ENCODE results near the gene CCDC9B.

CCDC9B gene

GRCh38 chr15:40300771-40301170 lies 40.0 kb downstream of the CCDC9B start:
- H3K4me3 ChIP-seq (ENCODE audit: low read length): no peak overlapping the region
- H3K9me3 ChIP-seq (ENCODE audit: control insufficient read depth, low read length): peaks cover 22% of the 10 kb centered on the region
- no peaks in the 10 kb centered on the region for H3K36me3 ChIP-seq (ENCODE audit: control insufficient read depth, insufficient read depth, low read length, severe bottlenecking)
- H3K27me3 ChIP-seq (replicated peaks; ENCODE audit: control insufficient read depth, insufficient read depth, low read length): peaks cover 64% of the 10 kb centered on the region
- H3K9ac ChIP-seq (ENCODE audit: low read length): no peak overlapping the region
- DNase-seq (ENCODE audit: low read depth): no peak
- H3K4me1 ChIP-seq (ENCODE audit: control insufficient read depth, insufficient read depth, low read length): no peaks in the 10 kb centered on the region

GRCh38 chr15:40300367-40300766 lies 40.4 kb downstream of the CCDC9B start:
- Histone ChIP-seq H3K9me3 (ENCODE audit: control insufficient read depth, low read length) (peaks cover 22% of the 10 kb centered on the region), H3K4me1 (ENCODE audit: control insufficient read depth, insufficient read depth, low read length) (no peaks in the 10 kb centered on the region), H3K9ac (ENCODE audit: low read length) (no peak overlapping the region), H3K4me3 (ENCODE audit: low read length) (no peak overlapping the region), H3K36me3 (ENCODE audit: control insufficient read depth, insufficient read depth, low read length, severe bottlenecking) (no peaks in the 10 kb centered on the region), H3K27me3 (replicated peaks; ENCODE audit: control insufficient read depth, insufficient read depth, low read length) (peaks cover 64% of the 10 kb centered on the region)
- no peak for DNase-seq (ENCODE audit: low read depth)

DNA sequence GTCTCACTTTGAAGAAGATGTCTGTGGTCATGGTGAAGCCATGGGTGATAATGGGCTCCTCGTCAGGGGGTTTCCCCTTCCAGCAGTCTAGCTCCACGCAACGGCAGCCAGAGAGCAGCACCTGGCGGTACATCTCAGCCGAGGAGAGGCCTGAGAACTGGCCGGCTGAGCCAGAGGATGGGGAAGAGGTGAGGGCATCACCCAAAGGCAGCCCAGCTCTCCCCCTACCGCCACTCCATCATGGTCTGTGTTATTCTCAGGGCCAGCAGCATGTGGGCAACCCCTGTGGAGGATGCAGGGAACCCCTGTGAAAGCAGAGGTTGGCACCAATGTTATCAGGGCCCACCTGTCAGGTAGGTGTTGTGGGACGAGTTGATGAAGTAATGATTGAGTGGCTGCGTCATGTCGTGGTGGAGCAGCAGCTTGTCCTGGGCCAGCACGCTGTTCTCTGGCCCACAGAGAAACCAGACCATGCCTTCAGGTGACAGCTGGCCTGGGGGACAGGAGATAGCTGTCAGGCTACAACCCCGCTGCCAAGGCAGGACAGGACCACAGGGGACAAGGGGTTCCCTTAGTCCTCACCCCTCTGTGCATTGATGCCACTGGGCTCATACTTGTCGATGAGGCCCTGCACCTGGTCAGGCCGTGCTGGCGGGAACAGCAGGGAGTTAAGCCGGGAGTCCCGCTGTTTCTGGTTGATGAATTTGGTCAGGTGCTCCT lies 42.4 kb downstream of the CCDC9B start:
- Histone ChIP-seq H3K4me1 (ENCODE audit: control insufficient read depth, insufficient read depth, low read length) (no peaks in the 10 kb centered on the region), H3K27me3 (replicated peaks; ENCODE audit: control insufficient read depth, insufficient read depth, low read length) (peaks cover 68% of the 10 kb centered on the region), H3K36me3 (ENCODE audit: control insufficient read depth, insufficient read depth, low read length, severe bottlenecking) (no peaks in the 10 kb centered on the region), H3K9ac (ENCODE audit: low read length) (no peak overlapping the region), H3K4me3 (ENCODE audit: low read length) (no peak overlapping the region), H3K9me3 (ENCODE audit: control insufficient read depth, low read length) (peaks cover 22% of the 10 kb centered on the region)
- no peak for DNase-seq (ENCODE audit: low read depth)

DNA sequence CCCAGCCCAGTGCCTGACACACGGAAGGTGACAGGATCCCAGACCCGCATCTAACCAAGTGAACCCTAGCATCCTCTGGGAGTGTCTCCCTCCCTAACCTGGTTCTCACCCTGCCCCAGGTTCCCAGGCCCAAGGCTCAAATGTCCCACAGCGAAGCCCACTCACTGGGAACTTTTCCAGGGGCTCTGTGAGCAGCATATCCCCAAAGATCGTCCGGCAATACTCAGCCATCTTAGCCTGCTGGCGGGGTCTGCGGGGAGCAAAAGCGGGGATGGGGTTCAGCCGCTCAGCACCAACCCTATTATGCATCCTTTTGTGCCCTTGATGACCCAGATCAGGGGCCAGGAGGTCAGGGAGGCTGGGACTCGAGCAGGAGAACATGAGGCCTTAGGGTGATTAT lies 43.4 kb downstream of the CCDC9B start:
- Histone ChIP-seq H3K9me3 (ENCODE audit: control insufficient read depth, low read length) (peaks cover 22% of the 10 kb centered on the region), H3K27me3 (replicated peaks; ENCODE audit: control insufficient read depth, insufficient read depth, low read length) (peaks cover 72% of the 10 kb centered on the region), H3K9ac (ENCODE audit: low read length) (no peak overlapping the region), H3K4me3 (ENCODE audit: low read length) (no peak overlapping the region), H3K36me3 (ENCODE audit: control insufficient read depth, insufficient read depth, low read length, severe bottlenecking) (no peaks in the 10 kb centered on the region), H3K4me1 (ENCODE audit: control insufficient read depth, insufficient read depth, low read length) (no peaks in the 10 kb centered on the region)
- DNase-seq (ENCODE audit: low read depth): no peak

GRCh38 chr15:40296561-40297230 lies 44.0 kb downstream of the CCDC9B start:
- Histone ChIP-seq H3K4me3 (ENCODE audit: low read length) (no peak overlapping the region), H3K9me3 (ENCODE audit: control insufficient read depth, low read length) (peaks cover 22% of the 10 kb centered on the region), H3K27me3 (replicated peaks; ENCODE audit: control insufficient read depth, insufficient read depth, low read length) (peaks cover 72% of the 10 kb centered on the region), H3K36me3 (ENCODE audit: control insufficient read depth, insufficient read depth, low read length, severe bottlenecking) (no peaks in the 10 kb centered on the region), H3K4me1 (ENCODE audit: control insufficient read depth, insufficient read depth, low read length) (no peaks in the 10 kb centered on the region), H3K9ac (ENCODE audit: low read length) (no peak overlapping the region)
- no peak for DNase-seq (ENCODE audit: low read depth)

DNA sequence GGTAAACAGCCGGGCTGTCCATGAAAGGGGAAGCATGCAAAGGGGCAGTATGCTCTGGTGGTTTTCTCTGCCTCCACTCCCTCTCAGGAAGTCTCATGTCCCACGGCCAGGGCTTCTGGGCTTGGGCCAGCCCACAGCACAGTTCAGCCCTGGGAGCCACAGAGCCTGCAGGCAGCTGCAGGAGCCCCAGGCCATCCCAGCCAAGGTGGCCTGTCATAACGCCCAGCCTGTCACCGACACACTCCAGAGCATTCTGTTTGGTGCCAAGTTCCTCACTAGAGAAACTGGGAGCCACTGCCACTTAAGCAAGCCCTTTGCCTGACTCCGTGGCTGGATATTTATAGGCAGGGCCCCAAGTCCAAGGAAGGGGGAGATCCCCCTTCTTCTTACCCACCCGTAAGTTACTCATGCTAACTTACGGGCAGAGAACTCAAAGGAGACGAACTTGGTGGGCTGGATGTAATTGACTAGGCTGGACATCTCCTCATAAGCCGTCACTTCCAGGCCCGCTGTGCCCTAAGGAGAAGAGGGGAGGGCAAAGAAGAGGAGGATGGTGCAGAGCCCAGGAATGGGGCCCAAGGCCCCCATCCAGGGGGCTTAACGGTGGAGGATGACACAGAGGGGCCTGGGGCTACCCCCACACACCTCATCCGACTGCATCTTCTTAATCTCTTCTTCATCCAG lies 44.7 kb downstream of the CCDC9B start:
- no peak overlapping the region for H3K9ac ChIP-seq (ENCODE audit: low read length)
- H3K4me1 ChIP-seq (ENCODE audit: control insufficient read depth, insufficient read depth, low read length): no peaks in the 10 kb centered on the region
- H3K36me3 ChIP-seq (ENCODE audit: control insufficient read depth, insufficient read depth, low read length, severe bottlenecking): no peaks in the 10 kb centered on the region
- H3K4me3 ChIP-seq (ENCODE audit: low read length): no peak overlapping the region
- H3K27me3 ChIP-seq (replicated peaks; ENCODE audit: control insufficient read depth, insufficient read depth, low read length): peaks cover 72% of the 10 kb centered on the region
- DNase-seq (ENCODE audit: low read depth): no peak
- H3K9me3 ChIP-seq (ENCODE audit: control insufficient read depth, low read length): peaks cover 22% of the 10 kb centered on the region

GRCh38 chr15:40295297-40295696 lies 45.4 kb downstream of the CCDC9B start:
- no peak overlapping the region for H3K9ac ChIP-seq (ENCODE audit: low read length)
- peaks cover 69% of the 10 kb centered on the region for H3K27me3 ChIP-seq (replicated peaks; ENCODE audit: control insufficient read depth, insufficient read depth, low read length)
- no peaks in the 10 kb centered on the region for H3K4me1 ChIP-seq (ENCODE audit: control insufficient read depth, insufficient read depth, low read length)
- no peak for DNase-seq (ENCODE audit: low read depth)
- no peak overlapping the region for H3K4me3 ChIP-seq (ENCODE audit: low read length)
- H3K36me3 ChIP-seq (ENCODE audit: control insufficient read depth, insufficient read depth, low read length, severe bottlenecking): no peaks in the 10 kb centered on the region
- H3K9me3 ChIP-seq (ENCODE audit: control insufficient read depth, low read length): peaks cover 17% of the 10 kb centered on the region

GRCh38 chr15:40293905-40294895 lies 46.5 kb downstream of the CCDC9B start:
- H3K4me1 ChIP-seq (ENCODE audit: control insufficient read depth, insufficient read depth, low read length): no peaks in the 10 kb centered on the region
- H3K27me3 ChIP-seq (replicated peaks; ENCODE audit: control insufficient read depth, insufficient read depth, low read length): peaks cover 78% of the 10 kb centered on the region
- no peak for DNase-seq (ENCODE audit: low read depth)

GRCh38 chr15:40293006-40293405 lies 47.7 kb downstream of the CCDC9B start:
- no peak overlapping the region for H3K9ac ChIP-seq (ENCODE audit: low read length)
- H3K36me3 ChIP-seq (ENCODE audit: control insufficient read depth, insufficient read depth, low read length, severe bottlenecking): no peaks in the 10 kb centered on the region
- no peaks in the 10 kb centered on the region for H3K4me1 ChIP-seq (ENCODE audit: control insufficient read depth, insufficient read depth, low read length)
- DNase-seq (ENCODE audit: low read depth): no peak
- no peaks in the 10 kb centered on the region for H3K9me3 ChIP-seq (ENCODE audit: control insufficient read depth, low read length)
- H3K4me3 ChIP-seq (ENCODE audit: low read length): no peak overlapping the region
- H3K27me3 ChIP-seq (replicated peaks; ENCODE audit: control insufficient read depth, insufficient read depth, low read length): peaks cover 79% of the 10 kb centered on the region

More at GRCh38 chr15:40293905-40294895, 46.5 kb downstream of the CCDC9B start:
- no peak overlapping the region for H3K4me3 ChIP-seq (ENCODE audit: low read length)
- H3K9ac ChIP-seq (ENCODE audit: low read length): no peak overlapping the region
- H3K9me3 ChIP-seq (ENCODE audit: control insufficient read depth, low read length): peaks cover 6% of the 10 kb centered on the region
- no peaks in the 10 kb centered on the region for H3K36me3 ChIP-seq (ENCODE audit: control insufficient read depth, insufficient read depth, low read length, severe bottlenecking)

DNA sequence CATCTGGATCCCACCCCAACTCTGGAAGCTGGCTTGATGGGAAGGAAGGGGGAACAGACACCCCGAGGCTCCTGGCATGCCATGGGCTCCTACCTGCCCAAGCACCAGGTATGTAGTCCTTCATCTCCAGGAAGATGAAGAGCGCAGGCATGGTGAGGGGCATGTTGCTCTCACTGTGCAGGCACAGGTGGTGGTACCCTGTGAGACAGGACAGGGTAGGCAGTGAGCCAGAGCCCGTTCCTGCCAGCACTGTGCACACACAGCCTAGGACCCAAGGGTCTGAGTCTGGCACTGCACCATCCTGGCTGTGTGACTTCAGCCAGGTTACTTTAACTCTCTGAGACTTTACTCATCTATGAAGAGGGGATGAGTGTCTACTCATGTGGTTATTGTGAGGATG lies 48.5 kb downstream of the CCDC9B start:
- no peak overlapping the region for H3K9ac ChIP-seq (ENCODE audit: low read length)
- H3K4me3 ChIP-seq (ENCODE audit: low read length): no peak overlapping the region
- H3K4me1 ChIP-seq (ENCODE audit: control insufficient read depth, insufficient read depth, low read length): no peaks in the 10 kb centered on the region
- DNase-seq (ENCODE audit: low read depth): no peak
- H3K27me3 ChIP-seq (replicated peaks; ENCODE audit: control insufficient read depth, insufficient read depth, low read length): peaks cover 77% of the 10 kb centered on the region
- H3K9me3 ChIP-seq (ENCODE audit: control insufficient read depth, low read length): no peaks in the 10 kb centered on the region
- no peaks in the 10 kb centered on the region for H3K36me3 ChIP-seq (ENCODE audit: control insufficient read depth, insufficient read depth, low read length, severe bottlenecking)

Measured in adipocyte (in vitro differentiated cells).